Activated CD8-positive, alpha-beta memory T cell treated with anti-CD3 and anti-CD28 coated beads, Interleukin-2, amount 50 U/mL, for 24 hours (primary cell): ENCODE measurements around the gene MATN1.

Experiments used
- DNase-seq: peaks from one replicate; pipeline ENCODE4 v3.0.0-alpha.2; 2020; ENCODE audit errors: extremely low read depth

MATN1 gene

GRCh38 chr1:30718636-30719405, 4.6 kb downstream of the MATN1 start:
- peak; percentile 59 for DNase-seq

GRCh38 chr1:30718091-30718635, 5.2 kb downstream of the MATN1 start:
- peak; percentile 98 for DNase-seq

GRCh38 chr1:30716646-30717045, 6.7 kb downstream of the MATN1 start:
- no peak for DNase-seq

- no peak for DNase-seq
Measured at GRCh38 chr1:30715886-30716285, 7.5 kb downstream of the MATN1 start.

GRCh38 chr1:30715216-30715615, 8.2 kb downstream of the MATN1 start:
- no peak for DNase-seq

GRCh38 chr1:30714536-30715090, 8.8 kb downstream of the MATN1 start:
- DNase-seq = no peak

- no peak for DNase-seq
Measured at GRCh38 chr1:30714025-30714424, 9.4 kb downstream of the MATN1 start.

GRCh38 chr1:30713311-30713710, 10.1 kb downstream of the MATN1 start:
- DNase-seq = no peak

- DNase-seq = no peak
Measured at GRCh38 chr1:30712583-30712982, 10.8 kb downstream of the MATN1 start.

GRCh38 chr1:30710407-30710806, 13.0 kb downstream of the MATN1 start:
- DNase-seq = no peak

- no peak for DNase-seq
Measured at GRCh38 chr1:30708361-30708728, 15.0 kb downstream of the MATN1 start.

- no peak for DNase-seq
Measured at GRCh38 chr1:30707412-30708360, 15.7 kb downstream of the MATN1 start.

GRCh38 chr1:30706528-30706927, 16.9 kb downstream of the MATN1 start:
- no peak for DNase-seq

- DNase-seq = no peak
Measured at GRCh38 chr1:30705698-30706097, 17.7 kb downstream of the MATN1 start.

- no peak for DNase-seq
Measured at GRCh38 chr1:30704765-30705509, 18.4 kb downstream of the MATN1 start.

- no peak for DNase-seq
Measured at GRCh38 chr1:30704271-30704670, 19.1 kb downstream of the MATN1 start.

- DNase-seq = no peak
Measured at GRCh38 chr1:30702823-30703222, 20.6 kb downstream of the MATN1 start.

- no peak for DNase-seq
Measured at GRCh38 chr1:30701258-30701633, 22.1 kb downstream of the MATN1 start.

GRCh38 chr1:30700528-30701257, 22.7 kb downstream of the MATN1 start:
- no peak for DNase-seq

GRCh38 chr1:30699762-30700161, 23.6 kb downstream of the MATN1 start:
- no peak for DNase-seq

GRCh38 chr1:30698401-30698981, 24.9 kb downstream of the MATN1 start:
- DNase-seq = no peak
